Stimulated activated effector memory CD8-positive, alpha-beta T cell treated with anti-CD3 and anti-CD28 coated beads, Interleukin-12 subunit alpha, Interleukin-12 subunit beta, amount 100 ng/mL, for 72 hours (primary cell): ENCODE results near the gene LDB3.

Source experiments
- ATAC-seq: fragments of 150-1000 bp; cut with Tn5 transposase; 2 replicates; pipeline ENCODE4 v1.10.0; 2021
- DNase-seq, 2 donors: peaks; one replicate each; pipeline ENCODE4 v3.0.0; 2021 to 2022; ENCODE audit warnings: low spot score in 2 of 2
- H3K27ac Mint-ChIP-seq: one replicate; pipeline ENCODE4 v1.8.0; 2022; ENCODE audit warnings: mild to moderate bottlenecking, mixed read lengths
- H3K36me3 Mint-ChIP-seq: one replicate; pipeline ENCODE4 v1.8.0; 2022; ENCODE audit warnings: mild to moderate bottlenecking, mixed read lengths
- H3K4me1 Mint-ChIP-seq: one replicate; pipeline ENCODE4 v1.8.0; 2022; ENCODE audit warnings: mixed read lengths
- H3K4me3 Mint-ChIP-seq: one replicate; pipeline ENCODE4 v1.8.0; 2022; ENCODE audit warnings: mild to moderate bottlenecking, mixed read lengths
- H3K9me3 Mint-ChIP-seq: one replicate; pipeline ENCODE4 v1.8.0; 2022; ENCODE audit warnings: mixed read lengths

The LDB3 gene

DNA sequence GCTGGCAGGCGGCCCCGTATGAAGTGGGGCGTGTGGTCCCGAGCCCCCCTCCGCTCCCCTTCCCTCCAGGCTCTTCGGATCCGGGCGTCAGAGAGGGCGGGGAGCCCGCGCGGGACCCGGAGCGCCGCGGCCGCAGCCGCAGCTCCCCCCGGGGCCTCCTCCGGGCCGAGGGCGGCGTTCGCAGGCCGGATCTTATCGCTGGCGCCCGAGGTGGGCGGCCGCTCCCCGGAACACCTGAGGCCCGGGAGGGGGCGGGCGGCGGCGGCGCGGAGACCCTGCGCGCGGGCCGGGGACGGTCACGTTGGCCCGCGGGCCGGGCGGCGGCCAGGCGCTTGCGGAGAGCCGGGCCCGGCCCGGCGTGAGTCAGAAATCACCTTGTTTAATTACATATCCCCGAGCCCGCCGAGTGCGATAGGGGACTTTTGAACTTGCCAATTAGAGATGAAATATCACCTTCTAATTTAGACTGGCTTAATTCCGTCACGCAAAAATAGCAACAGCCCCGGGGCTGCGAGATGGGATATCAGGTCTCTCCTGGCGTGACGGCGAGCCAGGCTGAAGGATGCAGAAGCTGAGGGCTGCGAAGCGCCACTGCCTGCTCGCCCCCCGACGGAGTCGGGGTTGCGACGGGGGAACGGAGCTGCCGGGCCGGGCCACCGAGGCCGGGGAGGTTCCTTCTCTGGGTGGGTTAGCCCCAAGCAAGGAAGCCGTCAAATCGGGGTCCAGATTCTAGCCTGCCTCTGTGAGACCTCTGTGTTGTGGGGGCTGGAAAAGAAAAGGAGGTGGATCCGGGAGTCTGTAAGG, 43.4 kb downstream of the LDB3 start:
- peak overlapping the region; percentile 97 for H3K27ac Mint-ChIP-seq
- peaks cover 14% of the 10 kb centered on the region for H3K36me3 Mint-ChIP-seq
- peaks cover 25% of the 10 kb centered on the region for H3K4me1 Mint-ChIP-seq
- H3K9me3 Mint-ChIP-seq: no peaks in the 10 kb centered on the region
- H3K4me3 Mint-ChIP-seq: peak overlapping the region; percentile 81
- DNase-seq: peak in 1 of 2 donors; percentile 81
- ATAC-seq: peak; percentile 67

DNA sequence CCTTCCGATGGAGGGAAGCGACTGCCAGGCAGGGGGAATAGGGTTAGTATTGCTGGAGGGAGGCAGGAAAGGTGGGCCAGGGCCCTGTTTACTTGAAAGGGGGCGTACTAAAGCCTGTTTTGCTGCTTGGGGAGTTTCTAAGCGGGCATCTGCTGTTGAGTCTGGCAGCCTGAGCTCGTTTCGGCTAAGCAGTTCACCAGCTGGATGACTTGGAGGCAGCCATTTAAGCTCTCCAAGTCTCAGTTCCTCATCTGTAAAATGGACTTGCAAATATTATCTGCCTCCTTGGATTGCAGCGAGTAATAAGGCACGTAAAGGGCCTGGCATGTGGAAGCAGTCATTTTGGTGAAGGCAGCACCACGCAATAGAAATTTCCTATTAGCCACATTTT, 44.0 kb downstream of the LDB3 start:
- Mint-ChIP-seq H3K4me3 (peak overlapping the region; percentile 81), H3K36me3 (peaks cover 14% of the 10 kb centered on the region), H3K27ac (peak overlapping the region; percentile 97), H3K9me3 (no peaks in the 10 kb centered on the region), H3K4me1 (peaks cover 25% of the 10 kb centered on the region)
- ATAC-seq (no peak), DNase-seq (no peak)

DNA sequence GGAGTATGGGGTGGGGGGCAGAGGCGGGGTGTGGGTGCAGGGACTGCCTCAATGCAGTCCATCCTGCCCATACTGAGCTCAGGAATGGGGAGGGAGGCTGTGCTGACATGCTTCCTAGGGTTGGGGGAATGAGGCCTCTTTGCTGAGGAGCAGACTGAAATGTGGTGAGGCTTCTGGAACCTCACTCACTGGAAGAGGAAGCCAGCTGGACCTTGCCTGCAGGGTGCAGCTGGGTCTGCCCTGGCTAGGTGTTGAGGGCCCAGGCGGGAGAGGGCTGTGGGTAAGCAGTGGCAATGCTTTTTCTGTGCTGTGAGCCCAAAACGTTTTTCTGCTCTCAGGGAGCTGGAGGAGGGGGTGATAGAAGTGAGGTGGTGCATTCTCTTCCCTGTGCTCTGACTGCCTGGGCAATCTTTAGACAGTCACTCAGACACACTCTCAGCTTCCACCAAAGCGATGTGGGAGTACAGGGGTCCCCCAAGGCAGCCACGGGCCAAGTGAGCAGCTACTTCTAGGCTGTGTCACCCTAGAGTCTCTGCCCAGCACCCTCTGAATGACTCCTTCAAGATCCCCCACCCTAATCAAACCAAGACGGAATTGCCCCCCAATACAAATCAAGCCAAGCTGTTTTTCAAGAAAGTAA, 47.0 kb downstream of the LDB3 start:
- peaks cover 8% of the 10 kb centered on the region for H3K36me3 Mint-ChIP-seq
- DNase-seq (no peak), ATAC-seq (no peak)
- no peak overlapping the region for H3K4me3 Mint-ChIP-seq
- H3K9me3 Mint-ChIP-seq: no peaks in the 10 kb centered on the region
- H3K4me1 Mint-ChIP-seq: peaks cover 15% of the 10 kb centered on the region
- no peak overlapping the region for H3K27ac Mint-ChIP-seq

- peaks cover 3% of the 10 kb centered on the region for H3K36me3 Mint-ChIP-seq
- no peak overlapping the region for H3K4me3 Mint-ChIP-seq
- DNase-seq (no peak), ATAC-seq (no peak)
- H3K27ac Mint-ChIP-seq: no peak overlapping the region
- H3K4me1 Mint-ChIP-seq: peaks cover 9% of the 10 kb centered on the region
- no peaks in the 10 kb centered on the region for H3K9me3 Mint-ChIP-seq
Measured at GRCh38 chr10:86715836-86716235, 47.5 kb downstream of the LDB3 start.

GRCh38 chr10:86716466-86716865, 48.2 kb downstream of the LDB3 start:
- ATAC-seq (no peak), DNase-seq (no peak)
- H3K4me3 Mint-ChIP-seq: no peak overlapping the region
- peaks cover 6% of the 10 kb centered on the region for H3K4me1 Mint-ChIP-seq
- H3K36me3 Mint-ChIP-seq: no peaks in the 10 kb centered on the region
- H3K9me3 Mint-ChIP-seq: no peaks in the 10 kb centered on the region
- no peak overlapping the region for H3K27ac Mint-ChIP-seq

DNA sequence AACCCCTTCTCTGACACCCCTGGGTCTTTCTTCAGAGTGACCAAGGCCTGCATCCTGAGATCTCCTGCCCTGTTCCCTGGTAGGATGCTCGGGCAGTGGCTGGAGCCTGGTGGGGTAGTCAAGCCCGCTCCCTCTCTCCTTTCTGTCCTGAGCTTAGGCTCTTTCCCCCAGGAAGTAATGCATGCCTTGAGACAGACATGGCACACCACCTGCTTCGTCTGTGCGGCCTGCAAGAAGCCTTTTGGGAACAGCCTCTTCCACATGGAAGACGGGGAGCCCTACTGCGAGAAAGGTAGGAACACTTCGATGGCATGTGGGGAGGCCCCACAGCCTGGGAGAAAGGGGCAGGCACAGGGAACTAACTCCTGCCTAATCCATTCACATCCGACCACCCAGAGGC, 50.2 kb downstream of the LDB3 start:
- ATAC-seq (no peak), DNase-seq (no peak)
- Mint-ChIP-seq H3K4me1 (peaks cover 8% of the 10 kb centered on the region), H3K27ac (no peak overlapping the region), H3K36me3 (no peaks in the 10 kb centered on the region), H3K9me3 (no peaks in the 10 kb centered on the region), H3K4me3 (no peak overlapping the region)

DNA sequence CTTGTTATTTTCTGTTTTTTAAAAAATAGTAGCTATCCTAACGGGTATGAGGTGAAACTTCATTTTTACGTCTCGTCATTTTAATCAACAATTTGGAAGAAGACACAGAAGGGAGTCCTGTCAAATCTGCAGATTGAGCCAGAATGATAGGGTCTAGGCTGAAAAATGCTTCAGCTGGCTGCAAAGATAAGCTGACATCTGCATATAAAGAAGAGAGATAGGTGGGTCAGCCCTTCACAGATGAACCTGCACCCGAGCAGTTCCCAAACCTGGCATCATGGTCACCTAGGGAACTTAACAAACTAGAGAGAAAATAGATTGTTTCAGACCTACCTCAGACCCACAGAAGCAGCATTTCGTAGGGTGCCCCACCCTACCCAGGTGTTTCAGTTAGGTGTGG, 52.9 kb downstream of the LDB3 start:
- peaks cover 10% of the 10 kb centered on the region for H3K4me1 Mint-ChIP-seq
- no peak overlapping the region for H3K27ac Mint-ChIP-seq
- no peak overlapping the region for H3K4me3 Mint-ChIP-seq
- no peaks in the 10 kb centered on the region for H3K9me3 Mint-ChIP-seq
- ATAC-seq (no peak), DNase-seq (no peak)
- no peaks in the 10 kb centered on the region for H3K36me3 Mint-ChIP-seq

- H3K27ac Mint-ChIP-seq: no peak overlapping the region
- no peaks in the 10 kb centered on the region for H3K36me3 Mint-ChIP-seq
- DNase-seq (no peak), ATAC-seq (peak; percentile 51)
- no peaks in the 10 kb centered on the region for H3K9me3 Mint-ChIP-seq
- H3K4me1 Mint-ChIP-seq: peaks cover 10% of the 10 kb centered on the region
- no peak overlapping the region for H3K4me3 Mint-ChIP-seq
Measured at GRCh38 chr10:86723009-86723408, 54.7 kb downstream of the LDB3 start.

GRCh38 chr10:86724445-86724844, 56.1 kb downstream of the LDB3 start:
- DNase-seq (no peak), ATAC-seq (no peak)
- peaks cover 10% of the 10 kb centered on the region for H3K4me1 Mint-ChIP-seq
- H3K9me3 Mint-ChIP-seq: no peaks in the 10 kb centered on the region
- H3K4me3 Mint-ChIP-seq: no peak overlapping the region
- no peak overlapping the region for H3K27ac Mint-ChIP-seq
- H3K36me3 Mint-ChIP-seq: no peaks in the 10 kb centered on the region

GRCh38 chr10:86725980-86726676, 57.8 kb downstream of the LDB3 start:
- peaks cover 10% of the 10 kb centered on the region for H3K4me1 Mint-ChIP-seq
- no peak for ATAC-seq
- no peaks in the 10 kb centered on the region for H3K36me3 Mint-ChIP-seq
- H3K4me3 Mint-ChIP-seq: no peak overlapping the region
- no peaks in the 10 kb centered on the region for H3K9me3 Mint-ChIP-seq
- no peak overlapping the region for H3K27ac Mint-ChIP-seq
- DNase-seq: no peak

GRCh38 chr10:86726677-86726999, 58.3 kb downstream of the LDB3 start:
- Mint-ChIP-seq H3K27ac (no peak overlapping the region), H3K4me1 (peaks cover 10% of the 10 kb centered on the region), H3K4me3 (no peak overlapping the region), H3K9me3 (no peaks in the 10 kb centered on the region), H3K36me3 (no peaks in the 10 kb centered on the region)
- DNase-seq (no peak), ATAC-seq (no peak)

DNA sequence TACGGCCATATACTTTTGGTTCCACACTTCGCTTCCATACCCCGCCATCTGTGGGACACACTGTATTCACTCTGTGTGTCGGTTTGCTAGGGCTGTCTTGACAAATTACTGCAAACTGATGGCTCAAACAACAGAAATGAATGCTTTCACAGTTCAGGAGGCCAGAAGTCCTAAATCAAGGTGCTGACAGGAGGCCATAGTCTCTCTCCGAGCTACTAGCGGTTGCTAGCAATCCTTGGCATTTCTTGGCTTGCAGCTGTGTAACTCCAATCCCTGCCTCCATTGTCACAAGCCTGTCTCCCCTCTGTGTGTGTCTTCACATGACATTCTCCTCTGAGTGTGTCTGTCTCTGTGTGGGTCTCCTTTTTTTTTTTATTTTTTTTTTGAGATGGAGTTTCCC, 59.2 kb downstream of the LDB3 start:
- Mint-ChIP-seq H3K4me3 (no peak overlapping the region), H3K9me3 (no peaks in the 10 kb centered on the region), H3K27ac (no peak overlapping the region), H3K36me3 (no peaks in the 10 kb centered on the region), H3K4me1 (peaks cover 10% of the 10 kb centered on the region)
- ATAC-seq: no peak
- DNase-seq: no peak

DNA sequence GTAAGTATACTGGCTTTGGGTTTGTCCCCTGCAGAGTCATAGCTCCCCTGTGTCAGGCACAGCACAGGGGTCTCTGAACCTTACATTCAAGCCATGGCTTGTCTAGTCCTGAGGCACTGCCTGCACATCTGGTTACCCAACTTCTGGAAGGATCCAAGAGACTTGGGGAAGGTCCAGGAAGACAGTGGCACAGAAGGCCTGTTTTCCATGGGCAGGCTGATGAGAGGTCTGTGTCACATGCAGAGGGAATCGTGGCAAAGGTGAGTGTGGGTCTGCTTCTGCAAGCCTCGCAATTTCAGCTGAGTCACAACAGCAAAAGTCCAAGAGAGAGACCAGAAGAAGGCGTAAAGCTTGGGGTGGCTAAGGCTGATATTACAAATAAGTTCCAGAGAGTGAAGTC, 59.7 kb downstream of the LDB3 start:
- no peak overlapping the region for H3K27ac Mint-ChIP-seq
- no peak overlapping the region for H3K4me3 Mint-ChIP-seq
- no peak for DNase-seq
- peaks cover 7% of the 10 kb centered on the region for H3K4me1 Mint-ChIP-seq
- no peaks in the 10 kb centered on the region for H3K36me3 Mint-ChIP-seq
- no peaks in the 10 kb centered on the region for H3K9me3 Mint-ChIP-seq
- ATAC-seq: no peak

DNA sequence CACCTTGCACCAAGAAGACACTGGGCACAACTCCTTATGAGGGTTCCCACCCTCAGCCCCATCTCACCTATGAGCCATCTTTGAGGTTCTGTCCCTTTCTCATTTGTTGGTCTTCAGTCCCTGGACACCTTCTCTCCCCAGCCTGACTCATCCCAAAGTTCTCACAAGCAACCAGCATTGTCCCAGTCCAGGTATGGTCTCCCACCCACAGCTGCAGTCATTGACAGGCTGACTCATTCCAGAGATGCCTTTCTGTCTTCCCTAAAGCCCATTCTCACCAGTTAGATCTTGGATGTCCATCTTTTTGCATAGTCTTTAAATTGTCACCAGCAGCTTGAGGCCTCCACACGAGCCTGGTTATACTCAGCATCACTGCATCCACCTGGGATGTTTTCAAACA, 61.4 kb downstream of the LDB3 start:
- Mint-ChIP-seq H3K36me3 (no peaks in the 10 kb centered on the region), H3K4me3 (no peak overlapping the region), H3K4me1 (no peaks in the 10 kb centered on the region), H3K27ac (no peak overlapping the region), H3K9me3 (no peaks in the 10 kb centered on the region)
- ATAC-seq: no peak
- DNase-seq: no peak

DNA sequence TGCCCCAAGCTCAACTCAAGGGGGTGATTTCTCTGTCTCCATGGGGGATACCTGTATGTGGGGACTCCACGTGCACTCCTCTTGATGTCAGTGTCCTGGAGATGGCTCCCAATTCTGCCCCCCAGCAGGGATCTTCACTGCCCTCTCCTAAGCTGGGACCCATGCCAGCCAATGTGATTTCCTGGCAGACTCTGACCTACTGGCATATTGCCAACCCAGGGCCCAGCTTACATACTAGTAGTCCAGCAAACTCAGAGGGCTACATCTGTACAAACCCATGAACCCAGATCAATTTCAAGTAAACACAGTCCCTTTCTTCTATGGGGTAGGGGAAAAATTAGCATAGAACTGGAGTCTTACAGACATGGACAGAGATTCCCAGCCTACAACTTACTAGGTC, 61.9 kb downstream of the LDB3 start:
- H3K4me3 Mint-ChIP-seq: no peak overlapping the region
- no peaks in the 10 kb centered on the region for H3K4me1 Mint-ChIP-seq
- H3K27ac Mint-ChIP-seq: no peak overlapping the region
- no peaks in the 10 kb centered on the region for H3K36me3 Mint-ChIP-seq
- ATAC-seq (no peak), DNase-seq (no peak)
- no peaks in the 10 kb centered on the region for H3K9me3 Mint-ChIP-seq

DNA sequence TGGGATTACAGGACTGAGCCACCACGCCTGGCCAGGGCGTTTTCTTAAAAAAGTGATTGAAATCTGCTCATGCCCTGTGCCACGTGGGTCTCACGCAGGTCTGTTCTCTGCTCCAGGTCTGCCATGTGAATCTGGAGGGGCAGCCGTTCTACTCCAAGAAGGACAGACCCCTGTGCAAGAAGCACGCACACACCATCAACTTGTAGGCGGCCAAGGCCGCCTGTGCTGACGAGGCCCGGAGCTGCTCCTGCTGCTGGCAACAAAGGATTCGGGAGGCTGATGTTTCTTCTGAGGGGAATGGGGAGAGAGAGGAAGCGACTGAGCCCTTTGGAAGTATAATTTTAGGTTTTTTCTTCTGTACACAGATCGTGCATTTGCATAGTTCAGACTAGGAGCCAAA, 64.5 kb downstream of the LDB3 start:
- DNase-seq: no peak
- Mint-ChIP-seq H3K4me1 (no peaks in the 10 kb centered on the region), H3K36me3 (no peaks in the 10 kb centered on the region), H3K27ac (no peak overlapping the region), H3K9me3 (no peaks in the 10 kb centered on the region), H3K4me3 (no peak overlapping the region)
- ATAC-seq: no peak
